HCT116 (cell line): Measurements from ENCODE around the gene TXNDC12.

ENCODE experiments used
- CTCF ChIP-seq, 3 experiments: fragments of 200-600 bp in 1 of 3; sonication (generic) in 1 of 3; IDR thresholded peaks in 2 of 3; conservative IDR thresholded peaks in 1 of 3; 2 replicates each; pipeline ENCODE4 v1.5.1; 2012 to 2017; ENCODE audit warnings: low read depth in 2 of 3, low read length in 2 of 3, antibody characterized with exemption in 1 of 3, borderline replicate concordance in 1 of 3, control low read depth in 1 of 3, mild to moderate bottlenecking in 1 of 3, mixed read lengths in 1 of 3, mixed run types in 1 of 3, moderate library complexity in 1 of 3; ENCODE audit not compliant: insufficient read depth in 1 of 3
- EGR1 ChIP-seq: IDR thresholded peaks from 2 replicates; pipeline ENCODE4 v1.6.1; 2012; ENCODE audit warnings: low read depth
- MAX ChIP-seq: IDR thresholded peaks from 2 replicates; pipeline ENCODE4 v1.6.1; 2012
- POLR2A ChIP-seq: IDR thresholded peaks from 2 replicates; pipeline ENCODE4 v1.7.0; 2011; ENCODE audit warnings: borderline replicate concordance; ENCODE audit not compliant: insufficient read depth, insufficient read length; ENCODE audit errors: extremely low read depth
- POLR2AphosphoS5 ChIP-seq: IDR thresholded peaks from 2 replicates; pipeline ENCODE4 v1.6.1; 2011; ENCODE audit warnings: mild to moderate bottlenecking, low read depth, low read length, moderate library complexity
- REST ChIP-seq: IDR thresholded peaks from 2 replicates; pipeline ENCODE4 v1.6.1; 2012; ENCODE audit warnings: low read depth

GRCh38 chr1:52007215-52008002, 47.6 kb downstream of the TXNDC12 start:
- TF ChIP-seq CTCF (IDR thresholded peaks at IDR 0.05 in 2 of 3, conservative IDR thresholded peaks at IDR 0.05 in 1 of 3; ENCODE audit: borderline replicate concordance in 1 of 3, insufficient read depth in 1 of 3, low read depth in 2 of 3, low read length in 2 of 3): no peak
- TF ChIP-seq POLR2A: no peak
- no peak for TF ChIP-seq POLR2AphosphoS5
- no peak for TF ChIP-seq MAX
- no peak for TF ChIP-seq REST
- TF ChIP-seq EGR1: no peak
